22Rv1 (cell line): Measurements from ENCODE around the gene IRF7.

ENCODE experiments used
- CTCF ChIP-seq: fragments of 450-650 bp; IDR thresholded peaks from 2 replicates; pipeline ENCODE4 v1.5.1; 2017; ENCODE audit warnings: mild to moderate bottlenecking
- ZFX ChIP-seq: fragments of 450-650 bp; IDR thresholded peaks from 2 replicates; pipeline ENCODE4 v1.6.1; 2017; ENCODE audit warnings: antibody characterized with exemption, borderline replicate concordance

GRCh38 chr11:577611-577894 is 38.2 kb downstream of the IRF7 start:
- TF ChIP-seq CTCF: no peak
- TF ChIP-seq ZFX: no peak
